Lower lobe of right lung (tissue), 2 donors: ENCODE results near the gene TSPAN9. TPM values are rescaled to one million over a fixed set of nuclear protein-coding genes. Genes with fewer than 3 reads are reported as not detected.

ENCODE experiments used
- ATAC-seq, 2 donors: fragments of 200-7000 bp; cut with Tn5 transposase; one replicate each; pipeline ENCODE4 v1.9.1; 2020 to 2022; ENCODE audit warnings: mild to moderate bottlenecking in 2 of 2, moderate library complexity in 2 of 2
- DNase-seq: peaks from one replicate; pipeline ENCODE4 v3.0.0-alpha.2; 2020
- H3K27ac ChIP-seq: fragments of 200-600 bp; one replicate; pipeline ENCODE4 v1.8.0; 2022
- H3K27me3 ChIP-seq: fragments of 200-600 bp; one replicate; pipeline ENCODE4 v1.8.0; 2022; ENCODE audit warnings: low read depth
- H3K36me3 ChIP-seq: fragments of 200-600 bp; one replicate; pipeline ENCODE4 v1.8.0; 2022; ENCODE audit warnings: mild to moderate bottlenecking
- H3K4me1 ChIP-seq: fragments of 200-600 bp; one replicate; pipeline ENCODE4 v1.8.0; 2022
- H3K4me3 ChIP-seq: fragments of 200-600 bp; one replicate; pipeline ENCODE4 v1.8.0; 2022; ENCODE audit warnings: mild to moderate bottlenecking
- H3K9me3 ChIP-seq: fragments of 200-600 bp; one replicate; pipeline ENCODE4 v1.8.0; 2022
- intact Hi-C: fragments of 100-400 bp; cut with DNase I; formaldehyde crosslinking; loops from one replicate; pipeline ENCODE4 v1.11.0; 2022
- total RNA-seq: library from RNA; stranded (reverse); fragmentation: NEBNext Ultra II Directional; extraction: Animal tissue kit (Norgen Biotek cat#: 25700); gene quantifications from one replicate; pipeline ENCODE4 v1.2.1, GENCODE V29; 2021
- TF ChIP-seq, protein P1 (sequence below): fragments of 200-600 bp; IDR thresholded peaks from one replicate; pipeline ENCODE4 v1.8.0; 2022; ENCODE audit warnings: antibody characterized with exemption, mild to moderate bottlenecking
- donor health status: DM: no; HTN: yes; CAD: no; lungs with severe emphysema.

TSPAN9 gene
- total RNA-seq, 1 donor from 2014 or later = 61.1 TPM

DNA sequence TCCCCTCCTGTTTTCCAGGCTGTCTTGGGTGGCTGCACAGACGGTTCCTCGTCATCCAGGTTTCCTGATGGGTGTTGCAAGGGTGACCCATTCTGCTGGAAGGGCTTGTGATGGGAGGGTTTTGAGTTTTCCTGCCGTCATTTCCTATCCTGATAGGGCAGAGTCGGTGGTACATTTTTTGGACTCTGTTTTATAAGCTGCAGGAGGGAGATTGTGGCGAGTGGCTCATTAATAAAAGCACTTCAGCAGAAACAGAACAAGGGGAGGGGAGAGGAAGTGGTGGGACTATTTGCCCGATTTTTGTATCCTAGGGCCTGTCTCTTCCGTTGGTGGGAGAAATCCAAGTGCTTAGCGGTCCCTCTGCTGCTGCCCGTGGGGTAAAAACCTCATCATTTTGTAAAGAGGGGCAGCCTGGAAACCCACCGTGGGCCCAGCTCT, 40.0 kb downstream of the TSPAN9 start:
- peaks cover 48% of the 10 kb centered on the region for H3K4me1 ChIP-seq
- intact Hi-C loops = no loop called here

DNA sequence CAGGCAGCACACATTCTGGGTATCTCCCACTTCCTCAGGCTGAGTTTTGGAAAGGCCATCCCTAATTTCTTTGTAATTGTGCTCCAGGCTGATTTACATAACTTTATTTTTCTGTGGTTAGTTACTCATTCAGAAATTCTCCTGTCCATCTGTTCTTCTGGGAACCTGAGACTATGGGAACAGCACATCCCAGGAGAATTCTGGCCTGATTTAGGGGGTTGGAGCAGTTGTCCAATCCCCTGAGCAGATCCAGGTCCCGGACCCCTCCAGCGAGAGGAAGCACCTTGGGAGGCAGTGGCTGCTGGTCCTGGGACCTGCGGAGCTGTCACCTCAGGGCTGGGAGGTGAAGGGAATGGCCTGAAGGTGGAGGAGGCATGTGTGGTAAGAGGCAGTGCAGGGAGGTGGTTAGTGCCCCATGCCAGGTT, 40.4 kb downstream of the TSPAN9 start:
- Histone ChIP-seq H3K9me3 (no peaks in the 10 kb centered on the region), H3K27me3 (no peaks in the 10 kb centered on the region), H3K4me1 (peaks cover 52% of the 10 kb centered on the region), H3K4me3 (no peak overlapping the region), H3K27ac (peak overlapping the region; percentile 78), H3K36me3 (no peaks in the 10 kb centered on the region)
- DNase-seq = no peak
- ATAC-seq = no peak
- TF ChIP-seq, protein P1, sequence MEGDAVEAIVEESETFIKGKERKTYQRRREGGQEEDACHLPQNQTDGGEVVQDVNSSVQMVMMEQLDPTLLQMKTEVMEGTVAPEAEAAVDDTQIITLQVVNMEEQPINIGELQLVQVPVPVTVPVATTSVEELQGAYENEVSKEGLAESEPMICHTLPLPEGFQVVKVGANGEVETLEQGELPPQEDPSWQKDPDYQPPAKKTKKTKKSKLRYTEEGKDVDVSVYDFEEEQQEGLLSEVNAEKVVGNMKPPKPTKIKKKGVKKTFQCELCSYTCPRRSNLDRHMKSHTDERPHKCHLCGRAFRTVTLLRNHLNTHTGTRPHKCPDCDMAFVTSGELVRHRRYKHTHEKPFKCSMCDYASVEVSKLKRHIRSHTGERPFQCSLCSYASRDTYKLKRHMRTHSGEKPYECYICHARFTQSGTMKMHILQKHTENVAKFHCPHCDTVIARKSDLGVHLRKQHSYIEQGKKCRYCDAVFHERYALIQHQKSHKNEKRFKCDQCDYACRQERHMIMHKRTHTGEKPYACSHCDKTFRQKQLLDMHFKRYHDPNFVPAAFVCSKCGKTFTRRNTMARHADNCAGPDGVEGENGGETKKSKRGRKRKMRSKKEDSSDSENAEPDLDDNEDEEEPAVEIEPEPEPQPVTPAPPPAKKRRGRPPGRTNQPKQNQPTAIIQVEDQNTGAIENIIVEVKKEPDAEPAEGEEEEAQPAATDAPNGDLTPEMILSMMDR = no peak
- intact Hi-C loops = no loop called here

More for the DNA sequence above, 40.0 kb downstream of the TSPAN9 start:
- TF ChIP-seq, protein P1 = no peak
- DNase-seq (no peak), ATAC-seq (peak; percentile 4)
- Histone ChIP-seq H3K36me3 (no peaks in the 10 kb centered on the region), H3K9me3 (no peaks in the 10 kb centered on the region), H3K27ac (peak overlapping the region; percentile 78), H3K4me3 (no peak overlapping the region), H3K27me3 (no peaks in the 10 kb centered on the region)

DNA sequence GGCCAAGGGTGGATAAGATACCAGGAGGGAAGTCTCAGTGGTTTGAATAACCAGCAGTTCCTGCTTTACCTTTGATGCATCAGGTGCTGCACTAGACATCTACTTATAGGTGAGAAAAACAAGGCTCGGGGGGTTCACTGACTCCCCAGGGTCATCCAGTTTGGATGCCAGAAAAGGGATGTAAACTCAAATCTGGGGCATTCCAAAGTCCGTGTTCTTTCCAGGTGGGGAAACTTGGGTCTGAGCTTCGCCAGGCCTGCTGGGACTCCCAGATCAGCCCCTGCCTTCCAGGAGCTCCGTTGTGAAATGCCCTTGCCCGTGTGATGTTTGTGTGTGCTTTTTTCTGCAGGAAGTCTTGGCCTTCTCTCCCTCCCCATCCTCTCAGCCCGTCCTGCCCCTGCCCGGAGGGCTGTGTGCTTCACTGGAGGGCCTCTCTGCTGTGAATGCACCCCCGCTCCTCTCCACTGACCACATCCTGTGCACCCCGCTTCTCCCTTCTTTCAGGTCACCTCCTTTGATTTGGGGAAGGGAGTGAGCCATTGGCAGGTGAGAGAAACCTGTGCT, 42.1 kb downstream of the TSPAN9 start:
- H3K4me1 ChIP-seq = peaks cover 64% of the 10 kb centered on the region
- no peak overlapping the region for H3K4me3 ChIP-seq
- ATAC-seq = peak; percentile 63 to 78
- no peaks in the 10 kb centered on the region for H3K27me3 ChIP-seq
- TF ChIP-seq, protein P1 = no peak
- peak overlapping the region; percentile 68 for H3K27ac ChIP-seq
- H3K9me3 ChIP-seq = no peaks in the 10 kb centered on the region
- no peaks in the 10 kb centered on the region for H3K36me3 ChIP-seq
- no peak for DNase-seq
- intact Hi-C loops = no loop called here

DNA sequence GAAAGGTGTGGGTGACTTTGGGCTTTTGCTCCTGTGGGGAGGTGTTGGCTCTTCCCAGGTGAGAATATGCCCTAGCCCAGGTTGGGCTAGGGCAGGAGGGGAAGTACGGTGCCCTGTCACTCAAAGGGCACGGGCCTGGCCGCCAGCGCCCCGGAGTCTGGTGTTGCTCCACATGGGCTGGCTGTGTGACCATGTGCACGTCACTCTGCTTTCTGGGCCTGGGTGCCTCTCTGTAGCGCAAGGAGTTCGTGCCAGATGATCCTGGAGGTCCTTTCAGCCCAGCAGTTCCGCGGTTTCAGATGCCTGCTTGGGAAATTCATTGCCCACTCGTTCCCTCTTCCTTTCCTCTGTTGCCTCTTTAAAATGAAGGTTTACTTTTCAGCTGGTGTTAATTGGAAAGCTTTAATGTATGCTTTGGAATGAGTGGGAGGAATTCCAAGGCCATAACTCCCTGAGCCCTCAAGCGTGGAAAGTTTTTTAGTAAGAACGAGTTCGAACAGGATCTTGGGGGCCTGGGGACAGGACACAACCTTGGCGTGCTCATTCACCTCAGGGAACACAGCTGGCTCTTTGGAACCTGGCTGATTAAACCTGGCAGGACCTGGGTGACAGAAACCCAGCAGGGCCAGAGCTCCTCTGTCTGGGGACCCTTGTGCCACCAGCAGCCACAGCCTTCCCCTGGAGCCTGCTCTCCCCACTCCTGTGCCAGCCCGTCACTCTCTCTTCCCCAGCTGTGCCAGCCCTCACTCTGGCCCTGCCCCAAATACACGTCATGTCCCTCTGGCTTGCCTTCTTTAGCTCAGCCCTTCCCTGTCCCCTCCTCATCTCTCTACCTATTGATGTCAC, 42.8 kb downstream of the TSPAN9 start:
- peak overlapping the region; percentile 68 for H3K27ac ChIP-seq
- no peak overlapping the region for H3K4me3 ChIP-seq
- peaks cover 64% of the 10 kb centered on the region for H3K4me1 ChIP-seq
- DNase-seq (peak; percentile 62), ATAC-seq (peak; percentile 73 to 86)
- intact Hi-C loops = no loop called here
- H3K36me3 ChIP-seq = no peaks in the 10 kb centered on the region
- H3K9me3 ChIP-seq = no peaks in the 10 kb centered on the region
- H3K27me3 ChIP-seq = no peaks in the 10 kb centered on the region
- TF ChIP-seq, protein P1 = no peak

DNA sequence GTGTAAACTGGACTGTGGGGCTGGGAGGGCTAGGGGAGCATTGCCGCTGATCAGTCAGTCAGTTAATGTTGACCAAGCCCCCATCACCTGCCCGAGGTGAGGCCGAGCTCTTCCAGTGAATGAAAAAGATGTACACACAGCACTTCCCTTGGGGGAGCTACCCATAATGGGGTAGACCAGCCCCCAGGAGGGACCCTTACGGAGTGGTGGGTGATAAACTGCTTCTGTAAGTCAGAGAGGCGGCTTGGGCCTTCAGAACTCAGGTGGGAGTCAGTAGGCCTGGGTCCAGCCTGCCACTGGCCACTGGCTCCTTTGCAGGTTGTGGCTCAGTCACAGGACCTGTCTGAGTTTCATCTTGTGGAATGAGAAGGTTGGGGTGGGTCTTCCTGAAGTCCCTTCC, 43.5 kb downstream of the TSPAN9 start:
- no peak overlapping the region for H3K4me3 ChIP-seq
- H3K27ac ChIP-seq = peak overlapping the region; percentile 68
- DNase-seq (no peak), ATAC-seq (no peak)
- peaks cover 64% of the 10 kb centered on the region for H3K4me1 ChIP-seq
- TF ChIP-seq, protein P1 = no peak
- no peaks in the 10 kb centered on the region for H3K27me3 ChIP-seq
- no peaks in the 10 kb centered on the region for H3K36me3 ChIP-seq
- no peaks in the 10 kb centered on the region for H3K9me3 ChIP-seq
- intact Hi-C loops = no loop called here
